ENCODE results near the gene PPP6R2.

Gene PPP6R2, protein sequence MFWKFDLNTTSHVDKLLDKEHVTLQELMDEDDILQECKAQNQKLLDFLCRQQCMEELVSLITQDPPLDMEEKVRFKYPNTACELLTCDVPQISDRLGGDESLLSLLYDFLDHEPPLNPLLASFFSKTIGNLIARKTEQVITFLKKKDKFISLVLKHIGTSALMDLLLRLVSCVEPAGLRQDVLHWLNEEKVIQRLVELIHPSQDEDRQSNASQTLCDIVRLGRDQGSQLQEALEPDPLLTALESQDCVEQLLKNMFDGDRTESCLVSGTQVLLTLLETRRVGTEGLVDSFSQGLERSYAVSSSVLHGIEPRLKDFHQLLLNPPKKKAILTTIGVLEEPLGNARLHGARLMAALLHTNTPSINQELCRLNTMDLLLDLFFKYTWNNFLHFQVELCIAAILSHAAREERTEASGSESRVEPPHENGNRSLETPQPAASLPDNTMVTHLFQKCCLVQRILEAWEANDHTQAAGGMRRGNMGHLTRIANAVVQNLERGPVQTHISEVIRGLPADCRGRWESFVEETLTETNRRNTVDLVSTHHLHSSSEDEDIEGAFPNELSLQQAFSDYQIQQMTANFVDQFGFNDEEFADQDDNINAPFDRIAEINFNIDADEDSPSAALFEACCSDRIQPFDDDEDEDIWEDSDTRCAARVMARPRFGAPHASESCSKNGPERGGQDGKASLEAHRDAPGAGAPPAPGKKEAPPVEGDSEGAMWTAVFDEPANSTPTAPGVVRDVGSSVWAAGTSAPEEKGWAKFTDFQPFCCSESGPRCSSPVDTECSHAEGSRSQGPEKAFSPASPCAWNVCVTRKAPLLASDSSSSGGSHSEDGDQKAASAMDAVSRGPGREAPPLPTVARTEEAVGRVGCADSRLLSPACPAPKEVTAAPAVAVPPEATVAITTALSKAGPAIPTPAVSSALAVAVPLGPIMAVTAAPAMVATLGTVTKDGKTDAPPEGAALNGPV

DNA sequence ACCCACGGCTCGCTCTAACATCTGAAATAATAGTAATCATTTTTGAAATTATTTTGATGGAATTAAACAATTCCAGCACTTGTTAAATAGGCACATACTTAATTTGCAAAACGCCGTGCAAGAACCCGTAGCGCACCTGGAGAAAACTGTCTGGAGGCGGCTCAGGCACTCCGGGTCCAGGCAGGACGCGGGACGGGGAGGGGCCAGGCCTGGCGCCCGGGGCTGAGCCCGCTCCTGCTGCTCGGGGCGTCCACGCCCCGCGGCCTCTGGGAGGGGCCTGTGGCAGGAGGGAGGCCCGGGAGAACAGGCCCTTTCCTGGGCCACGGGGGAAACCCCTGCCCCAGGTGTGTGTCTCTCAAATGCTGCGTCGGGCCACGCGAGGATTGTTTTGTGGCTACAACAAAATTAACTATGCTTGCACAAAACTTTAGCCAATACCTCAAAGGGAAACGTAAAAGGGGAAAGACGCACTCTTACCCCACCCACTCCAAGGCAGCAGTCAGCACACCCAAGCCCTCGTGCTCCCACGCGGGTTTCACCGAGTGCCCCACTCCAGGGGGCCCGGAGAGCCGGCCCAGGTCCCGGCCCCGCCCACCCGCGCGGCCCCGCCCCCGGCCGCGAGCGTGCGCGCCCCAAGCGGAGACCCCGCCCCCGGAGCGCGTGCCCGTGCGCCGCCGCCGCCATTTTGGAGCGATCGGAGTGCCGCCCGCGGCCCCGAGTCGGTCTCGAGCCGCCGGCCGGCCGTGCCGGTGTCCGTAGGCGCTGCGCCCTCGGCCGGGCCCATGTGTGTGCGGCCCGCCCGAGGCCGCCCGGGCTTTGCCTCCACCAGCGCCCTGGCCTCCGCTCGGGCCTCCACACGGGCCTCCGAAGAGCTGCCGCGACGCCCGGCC, at the start of gene PPP6R2:
PPP6R2 (plus strand) TSS at position 677 of the 890 bp plus-strand sequence. CDS start 50,582 bp downstream, outside the sequence.
- DNase-seq: peak; percentile 76 to 83 (median 82)

DNA sequence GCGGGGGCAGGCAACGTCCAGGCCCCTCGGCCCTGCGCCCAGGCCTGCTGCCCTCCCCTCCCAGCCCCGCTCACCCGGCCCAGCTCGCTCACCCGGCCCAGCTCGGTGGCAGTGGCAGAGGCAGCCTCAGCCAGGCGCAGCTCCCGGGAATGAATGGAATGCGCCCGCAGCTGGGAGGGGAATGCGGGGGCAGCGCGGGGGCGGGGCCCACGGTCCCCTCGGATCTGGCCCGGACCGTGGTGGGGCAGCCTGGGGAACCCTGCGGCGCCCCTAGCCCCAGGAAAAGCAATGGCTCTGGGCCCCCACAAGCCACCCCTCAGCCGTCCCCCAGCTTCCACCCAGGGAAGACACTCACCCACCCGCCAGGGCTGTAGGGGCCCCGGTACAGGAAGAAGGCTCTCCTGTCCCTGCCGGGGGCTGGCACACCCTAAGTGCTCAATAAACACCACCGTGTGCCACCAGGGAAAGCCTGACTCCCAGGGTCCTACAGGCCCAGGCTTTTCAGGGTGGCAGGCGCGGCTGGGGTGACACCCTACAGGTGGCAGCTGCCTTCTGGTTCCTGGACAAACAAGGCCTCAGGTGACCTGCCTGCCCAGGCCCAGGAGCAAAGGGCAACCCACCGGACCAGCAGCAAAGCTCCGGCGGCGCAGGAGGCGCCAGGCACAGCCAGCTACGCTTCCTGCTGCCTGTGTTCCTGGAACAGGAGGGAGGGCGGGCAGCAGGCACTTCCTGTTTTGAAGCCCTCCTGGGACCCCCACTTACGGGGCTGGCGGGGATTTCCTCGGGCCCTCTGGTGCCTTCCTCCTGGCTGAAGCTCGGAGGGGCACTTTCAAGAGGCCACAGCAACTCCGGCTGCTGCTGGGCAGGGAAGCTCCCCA, 49.4 kb upstream of the PPP6R2 start:
- no peak for DNase-seq

GRCh38 chr22:50294319-50294656, 48.8 kb upstream of the PPP6R2 start:
- no peak for DNase-seq

- DNase-seq: no peak
Observed at GRCh38 chr22:50296658-50297490, 46.3 kb upstream of the PPP6R2 start.

DNA sequence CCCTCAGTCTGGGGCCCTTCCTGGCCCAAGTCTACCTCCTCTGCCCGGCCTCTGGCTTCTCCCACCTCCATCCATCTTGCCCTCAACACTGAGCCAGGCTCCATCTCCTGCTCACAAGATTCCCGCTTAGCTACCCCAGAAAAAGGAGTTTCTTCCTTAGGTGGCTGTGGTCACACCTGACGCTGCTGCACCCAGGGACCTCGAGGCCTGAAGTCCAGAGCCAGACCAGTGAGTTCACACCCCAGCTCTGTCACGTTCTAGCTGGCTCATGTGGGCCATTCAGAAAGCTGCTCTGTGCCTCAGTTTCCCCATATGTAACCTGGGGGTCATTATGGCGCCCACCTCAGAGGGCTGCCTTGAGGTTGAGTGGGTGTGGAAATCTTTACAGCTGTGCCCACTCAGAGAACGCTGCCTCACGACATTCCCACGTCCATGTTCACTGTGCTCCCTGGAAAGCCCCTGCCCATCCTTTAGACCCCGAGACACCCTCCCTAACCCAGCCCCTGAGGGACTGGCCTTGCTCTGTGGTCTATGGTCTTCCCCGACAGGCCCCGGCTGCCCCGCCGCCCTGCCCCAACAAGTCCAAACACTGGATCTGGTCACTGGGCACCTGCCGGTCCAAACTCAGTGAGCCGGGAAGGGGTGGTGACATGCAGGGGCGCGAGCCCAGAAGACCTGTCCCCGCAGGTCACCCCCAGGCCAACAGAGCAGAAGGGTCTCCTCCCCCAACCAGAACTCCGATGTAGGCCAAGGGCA, 45.4 kb upstream of the PPP6R2 start:
- DNase-seq: no peak

DNA sequence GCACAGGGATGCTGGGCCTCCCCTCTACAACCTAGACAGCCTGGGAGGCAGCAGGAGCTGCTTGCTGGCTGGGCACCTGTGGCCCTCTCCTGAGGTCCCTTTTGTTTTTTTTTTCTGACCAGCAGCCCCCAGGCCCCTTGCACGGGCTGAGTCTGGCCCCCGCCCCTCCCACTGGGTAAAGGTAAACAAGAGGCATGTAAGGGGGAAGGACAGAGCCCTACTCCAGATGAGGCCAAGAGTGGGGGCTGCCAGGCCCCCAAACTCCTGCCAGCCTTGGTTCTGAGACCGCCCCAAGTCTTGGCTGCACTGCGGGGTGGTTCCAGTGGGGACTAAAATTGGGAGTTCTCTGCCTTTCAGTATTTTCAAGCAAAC, 44.9 kb upstream of the PPP6R2 start:
- DNase-seq: no peak

DNA sequence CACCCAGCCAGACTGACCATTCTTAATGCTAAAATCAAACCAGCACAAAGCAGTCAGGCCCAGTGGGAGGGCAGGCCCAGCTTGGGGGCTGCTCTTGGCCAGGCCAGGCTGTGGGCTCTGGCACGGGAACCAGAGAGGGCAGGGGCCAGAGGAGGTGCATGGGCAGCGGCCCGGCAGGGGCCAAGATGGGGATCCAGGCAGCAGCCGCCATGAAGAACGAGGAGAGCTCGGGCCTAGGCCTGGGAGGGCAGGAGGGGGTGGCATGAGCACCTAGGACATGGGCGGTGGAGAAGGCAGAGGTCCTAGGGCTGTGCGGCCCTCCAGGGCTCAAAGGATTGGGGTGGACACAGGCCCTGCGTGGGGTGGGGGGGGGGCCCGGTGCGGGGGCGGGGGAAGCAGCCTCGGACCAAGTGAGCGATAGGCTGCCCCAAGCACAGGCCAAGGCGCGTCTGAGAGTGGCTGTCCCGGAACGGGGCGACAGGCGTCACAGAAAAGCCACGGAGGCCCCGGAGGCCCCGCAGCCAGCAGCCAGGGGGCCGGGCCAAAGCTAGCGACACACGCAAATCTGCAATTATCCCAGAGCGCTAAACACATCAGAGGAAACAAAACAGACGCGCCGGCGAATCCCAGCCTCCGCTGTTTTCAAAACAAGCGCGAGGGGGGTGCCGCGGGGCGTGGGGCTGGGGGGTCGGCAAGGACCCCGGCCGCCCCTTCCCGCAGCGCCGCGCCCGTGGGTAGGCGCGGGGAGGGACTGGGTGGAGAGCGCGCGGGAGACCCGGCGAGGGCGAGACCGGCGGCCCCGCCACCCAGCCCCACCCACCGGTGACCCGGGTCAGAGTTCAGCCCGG, 44.0 kb upstream of the PPP6R2 start:
- DNase-seq: no peak

DNA sequence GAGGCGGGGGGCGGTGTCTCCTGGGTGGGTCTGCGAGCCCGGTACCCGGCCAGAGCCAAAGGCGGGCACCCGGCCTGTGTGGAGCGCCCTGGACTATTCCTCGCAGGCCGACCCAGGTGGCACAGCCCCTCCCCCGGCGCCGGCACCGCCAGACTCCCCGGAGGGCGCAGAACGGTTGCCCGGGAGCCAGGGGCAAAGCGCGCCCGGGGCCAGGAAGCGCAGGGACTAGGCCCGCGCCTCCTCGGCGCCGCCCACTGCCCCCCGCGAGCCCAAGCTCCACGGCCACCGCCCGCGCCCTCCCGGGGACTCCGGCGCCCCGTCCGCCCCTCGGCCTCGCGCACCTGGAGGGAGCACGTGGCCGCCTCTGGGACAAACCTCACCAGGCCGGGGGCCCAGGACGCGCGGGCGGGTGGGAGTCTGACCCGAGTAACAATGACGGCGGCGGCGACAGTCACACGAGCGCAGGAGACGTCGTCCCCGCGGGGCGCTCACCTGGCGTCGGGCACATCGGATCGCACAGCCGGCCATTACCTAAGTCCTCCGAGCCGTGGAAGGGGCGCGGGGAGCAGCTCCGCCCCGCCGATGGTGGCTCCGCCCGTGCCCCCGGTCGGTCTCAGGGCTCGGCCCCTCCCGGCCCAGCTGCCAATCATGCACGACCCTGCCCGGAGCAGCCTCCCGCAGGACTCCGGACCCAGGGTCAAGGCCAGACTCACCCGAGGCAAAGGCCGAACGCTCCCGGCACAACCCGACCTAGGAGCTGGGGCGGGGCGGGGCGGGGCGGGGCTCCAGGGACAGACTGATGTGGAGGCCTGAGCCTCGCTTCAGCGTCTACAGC, 43.1 kb upstream of the PPP6R2 start:
- no peak for DNase-seq

GRCh38 chr22:50300620-50301257, 42.4 kb upstream of the PPP6R2 start:
- DNase-seq: no peak

DNA sequence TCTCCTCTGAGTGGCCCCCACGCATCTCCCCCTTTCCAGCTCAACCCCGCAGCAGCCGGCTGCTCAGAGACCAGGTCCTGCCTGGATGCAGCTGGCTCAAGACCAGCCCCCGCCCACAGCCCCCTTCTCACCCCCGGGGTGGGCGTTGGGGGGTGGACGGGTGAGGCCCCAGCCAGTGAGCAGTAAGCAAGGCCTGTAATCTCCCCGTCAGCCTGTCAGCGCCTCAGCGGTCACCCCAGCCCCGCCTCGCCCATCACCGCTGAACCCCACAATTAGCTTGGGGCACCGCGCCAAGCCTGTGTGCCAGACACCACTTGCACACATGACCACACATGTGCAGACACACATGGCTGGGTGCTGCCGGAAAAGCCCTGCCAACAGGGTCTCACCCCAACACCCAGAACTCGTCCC, 41.5 kb upstream of the PPP6R2 start:
- DNase-seq: no peak

GRCh38 chr22:50302041-50302541, 41.0 kb upstream of the PPP6R2 start:
- DNase-seq: no peak

- no peak for DNase-seq
Observed at GRCh38 chr22:50302564-50302963, 40.6 kb upstream of the PPP6R2 start.

DNA sequence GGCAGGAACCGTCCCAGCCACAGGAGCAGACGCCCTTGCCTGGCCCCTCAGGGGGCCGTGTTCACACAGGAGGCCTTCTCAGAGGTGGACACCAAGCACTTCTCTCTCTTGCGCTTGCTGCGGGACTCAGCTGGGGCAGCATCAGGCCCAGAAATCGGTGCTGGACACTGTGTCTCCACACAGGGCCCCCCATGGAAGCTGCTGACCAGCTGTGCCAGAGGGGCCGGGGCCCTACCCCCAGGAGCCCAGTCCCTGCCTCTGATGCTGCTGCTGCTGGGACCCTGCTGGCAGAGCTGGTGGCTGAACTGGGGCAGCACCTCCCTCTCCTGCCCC, 39.6 kb upstream of the PPP6R2 start:
- DNase-seq: no peak

DNA sequence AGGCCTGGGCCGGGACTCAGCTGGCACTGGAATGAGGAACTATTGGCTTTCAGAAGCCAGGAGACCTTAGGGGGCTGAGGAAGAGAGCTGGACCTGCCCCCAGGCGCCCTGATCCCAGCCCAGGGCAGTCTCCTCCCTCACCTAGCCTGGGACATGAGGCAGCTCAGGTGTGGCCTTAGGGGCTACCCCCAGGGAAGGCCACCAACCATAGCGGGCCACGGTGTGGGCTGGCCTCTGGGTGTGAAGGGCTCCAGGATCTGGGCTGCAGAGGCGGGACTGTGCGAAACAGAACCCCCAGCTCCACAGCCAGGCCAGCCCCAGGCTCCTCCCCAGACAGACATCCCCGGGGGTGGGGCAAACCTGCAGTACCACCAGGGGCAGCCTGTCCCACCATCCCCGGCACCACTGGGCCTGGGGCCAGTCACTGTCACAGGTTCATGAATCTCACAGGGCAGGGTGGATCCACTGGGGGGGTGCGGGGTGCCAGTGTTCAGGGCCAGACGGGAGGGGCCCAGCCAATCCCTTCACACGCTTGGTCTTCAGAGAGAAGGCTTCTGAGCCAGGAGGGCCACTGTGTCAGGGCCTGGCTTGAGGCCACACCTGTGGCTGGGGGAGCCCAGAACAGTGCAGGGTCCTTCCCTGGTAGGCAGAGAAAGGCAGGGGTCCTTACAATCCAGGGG, 39.1 kb upstream of the PPP6R2 start:
- no peak for DNase-seq

- no peak for DNase-seq
Observed at GRCh38 chr22:50304528-50305392, 38.4 kb upstream of the PPP6R2 start.

GRCh38 chr22:50305393-50305922, 37.7 kb upstream of the PPP6R2 start:
- DNase-seq: no peak

Data from activated CD4-positive, CD25-positive, alpha-beta regulatory T cell (primary cell).